H9 (cell line): ENCODE data around the gene ACBD7. TPM values are rescaled to one million over a fixed set of nuclear protein-coding genes. Genes with fewer than 3 reads are reported as not detected.

Experiments used
- DNase-seq: peaks from one replicate; pipeline ENCODE4 v3.0.0-alpha.2; 2017
- H2AFZ ChIP-seq: one replicate; pipeline ENCODE4 v1.6.1; 2013; ENCODE audit warnings: mild to moderate bottlenecking, low read length, control low read depth, moderate library complexity
- H2AK5ac ChIP-seq: 2 replicates; pipeline ENCODE4 v1.6.1; 2013; ENCODE audit warnings: low read length, control low read depth, mixed read lengths; ENCODE audit not compliant: insufficient read length
- H2BK120ac ChIP-seq: one replicate; pipeline ENCODE4 v1.6.1; 2013; ENCODE audit warnings: low read depth, mild to moderate bottlenecking, low read length, control low read depth, inconsistent platforms; ENCODE audit not compliant: poor library complexity, severe bottlenecking
- H2BK12ac ChIP-seq: 2 replicates; pipeline ENCODE4 v1.6.1; 2013; ENCODE audit warnings: low read length, control low read depth, mixed read lengths, low read depth; ENCODE audit not compliant: insufficient read length
- H2BK15ac ChIP-seq: 2 replicates; pipeline ENCODE4 v1.6.1; 2013; ENCODE audit warnings: low read depth, low read length, control low read depth
- H2BK20ac ChIP-seq: one replicate; pipeline ENCODE4 v1.6.1; 2013; ENCODE audit warnings: low read depth, mild to moderate bottlenecking, low read length, control low read depth, inconsistent platforms; ENCODE audit not compliant: poor library complexity, severe bottlenecking
- H2BK5ac ChIP-seq: 2 replicates; pipeline ENCODE4 v1.6.1; 2013; ENCODE audit warnings: low read length, control low read depth, mixed read lengths; ENCODE audit not compliant: insufficient read length
- H3K14ac ChIP-seq: 2 replicates; pipeline ENCODE4 v1.6.1; 2013; ENCODE audit warnings: low read length, control low read depth; ENCODE audit not compliant: insufficient read depth
- H3K18ac ChIP-seq: 2 replicates; pipeline ENCODE4 v1.6.1; 2013; ENCODE audit warnings: low read depth, mild to moderate bottlenecking, mixed read lengths, low read length, control low read depth; ENCODE audit not compliant: insufficient read length
- H3K23ac ChIP-seq: 2 replicates; pipeline ENCODE4 v1.6.1; 2013; ENCODE audit warnings: low read length, control low read depth, mixed read lengths, low read depth; ENCODE audit not compliant: insufficient read length
- H3K23me2 ChIP-seq: 2 replicates; pipeline ENCODE4 v1.6.1; 2013; ENCODE audit warnings: low read depth, mild to moderate bottlenecking, mixed read lengths, low read length, control low read depth; ENCODE audit not compliant: insufficient read length, poor library complexity, severe bottlenecking
- H3K27ac ChIP-seq: 2 replicates; pipeline ENCODE4 v1.5.1; 2013; ENCODE audit warnings: low read length, control low read depth, mixed read lengths, low read depth; ENCODE audit not compliant: insufficient read length
- H3K27me3 ChIP-seq: 2 replicates; pipeline ENCODE4 v1.6.1; 2013; ENCODE audit warnings: low read length, control low read depth, inconsistent platforms; ENCODE audit not compliant: insufficient read depth
- H3K4ac ChIP-seq: 2 replicates; pipeline ENCODE4 v1.6.1; 2013; ENCODE audit warnings: low read depth, mild to moderate bottlenecking, control low read depth, inconsistent platforms, low read length, moderate library complexity
- H3K4me1 ChIP-seq: 2 replicates; pipeline ENCODE4 v1.6.1; 2013; ENCODE audit warnings: low read length, control low read depth, inconsistent platforms; ENCODE audit not compliant: insufficient read depth
- H3K4me2 ChIP-seq: 2 replicates; pipeline ENCODE4 v1.6.1; 2013; ENCODE audit warnings: low read length, control low read depth, mixed read lengths; ENCODE audit not compliant: insufficient read length, insufficient read depth
- H3K56ac ChIP-seq: 2 replicates; pipeline ENCODE4 v1.6.1; 2013; ENCODE audit warnings: low read depth, mild to moderate bottlenecking, mixed read lengths, low read length, control low read depth; ENCODE audit not compliant: insufficient read length
- H3K79me1 ChIP-seq: 2 replicates; pipeline ENCODE4 v1.6.1; 2013; ENCODE audit warnings: low read depth, mild to moderate bottlenecking, moderate library complexity, low read length, control low read depth, inconsistent platforms; ENCODE audit not compliant: insufficient read depth, poor library complexity, severe bottlenecking
- H3K79me2 ChIP-seq: 2 replicates; pipeline ENCODE4 v1.6.1; 2013; ENCODE audit warnings: low read length, control low read depth, inconsistent platforms; ENCODE audit not compliant: insufficient read depth
- H3K9ac ChIP-seq: 2 replicates; pipeline ENCODE4 v1.6.1; 2013; ENCODE audit warnings: low read length, control low read depth, mixed read lengths; ENCODE audit not compliant: insufficient read length; ENCODE audit errors: extremely low read depth
- H3K9me3 ChIP-seq: one replicate; pipeline ENCODE4 v1.6.1; 2013; ENCODE audit warnings: low read depth, low read length, inconsistent platforms; ENCODE audit not compliant: control insufficient read depth
- H3T11ph ChIP-seq: one replicate; pipeline ENCODE4 v1.6.1; 2013; ENCODE audit warnings: mild to moderate bottlenecking, low read length, control low read depth, inconsistent platforms
- H4K20me1 ChIP-seq: one replicate; pipeline ENCODE4 v1.6.1; 2013; ENCODE audit not compliant: control insufficient read depth, insufficient read length, insufficient read depth
- H4K5ac ChIP-seq: 2 replicates; pipeline ENCODE4 v1.6.1; 2013; ENCODE audit warnings: low read depth, mild to moderate bottlenecking, mixed read lengths, low read length, control low read depth; ENCODE audit not compliant: insufficient read length
- H4K8ac ChIP-seq: replicated peaks from 2 replicates; pipeline ENCODE4 v1.6.1; 2013; ENCODE audit warnings: low read length, control low read depth, mixed read lengths, low read depth; ENCODE audit not compliant: insufficient read length
- H4K91ac ChIP-seq: 2 replicates; pipeline ENCODE4 v1.6.1; 2013; ENCODE audit warnings: low read depth, mild to moderate bottlenecking, moderate library complexity, mixed read lengths, low read length, control low read depth; ENCODE audit not compliant: insufficient read length
- H3K27ac Mint-ChIP-seq, 3 experiments: 2 replicates in 2 of 3; 3 replicates in 1 of 3; pipeline ENCODE4 v1.8.0; 2020 to 2021; ENCODE audit warnings: mixed read lengths in 3 of 3, mild to moderate bottlenecking in 1 of 3, moderate library complexity in 1 of 3
- H3K27me3 Mint-ChIP-seq: 2 replicates; pipeline ENCODE4 v1.8.0; 2021; ENCODE audit warnings: low read depth, mild to moderate bottlenecking, moderate library complexity, mixed read lengths
- H3K36me3 Mint-ChIP-seq, 3 experiments: 2 replicates in 2 of 3; 3 replicates in 1 of 3; pipeline ENCODE4 v1.8.0; 2020 to 2021; ENCODE audit warnings: low read depth in 3 of 3, mixed read lengths in 3 of 3; ENCODE audit not compliant: insufficient read depth in 1 of 3
- H3K4me1 Mint-ChIP-seq, 2 experiments: 2 replicates each; pipeline ENCODE4 v1.8.0; 2020; ENCODE audit warnings: mixed read lengths in 2 of 2
- H3K4me3 Mint-ChIP-seq, 2 experiments: 2 replicates in 1 of 2; 3 replicates in 1 of 2; pipeline ENCODE4 v1.8.0; 2020 to 2021; ENCODE audit warnings: mild to moderate bottlenecking in 2 of 2, mixed read lengths in 2 of 2, moderate library complexity in 1 of 2
- H3K9me3 Mint-ChIP-seq, 2 experiments: 2 replicates in 1 of 2; 3 replicates in 1 of 2; pipeline ENCODE4 v1.8.0; 2020; ENCODE audit warnings: mild to moderate bottlenecking in 2 of 2, mixed read lengths in 2 of 2, moderate library complexity in 1 of 2
- CTCF ChIP-seq: fragments of 200-600 bp; sonication (generic); conservative IDR thresholded peaks from 3 replicates; pipeline ENCODE4 v1.8.0; 2021; ENCODE audit warnings: antibody characterized with exemption, mild to moderate bottlenecking
- WGBS: extraction: QIAGEN DNeasy Blood & Tissue Kit; methylation state at CpG from one replicate; pipeline ENCODE4 v1.1.7; 2013; ENCODE audit warnings: missing lambda C conversion rate, low lambda C conversion rate, mixed read lengths; ENCODE audit not compliant: insufficient read length; ENCODE audit errors: extremely low coverage; 5-methylcytosine and 5-hydroxymethylcytosine counted together
- total RNA-seq: library from RNA; stranded (reverse); gene quantifications from 2 replicates; pipeline ENCODE4 v1.2.1, GENCODE V29; 2021

ACBD7 gene
- total RNA-seq, 1 experiment from 2014 or later: 25.0 TPM

DNA sequence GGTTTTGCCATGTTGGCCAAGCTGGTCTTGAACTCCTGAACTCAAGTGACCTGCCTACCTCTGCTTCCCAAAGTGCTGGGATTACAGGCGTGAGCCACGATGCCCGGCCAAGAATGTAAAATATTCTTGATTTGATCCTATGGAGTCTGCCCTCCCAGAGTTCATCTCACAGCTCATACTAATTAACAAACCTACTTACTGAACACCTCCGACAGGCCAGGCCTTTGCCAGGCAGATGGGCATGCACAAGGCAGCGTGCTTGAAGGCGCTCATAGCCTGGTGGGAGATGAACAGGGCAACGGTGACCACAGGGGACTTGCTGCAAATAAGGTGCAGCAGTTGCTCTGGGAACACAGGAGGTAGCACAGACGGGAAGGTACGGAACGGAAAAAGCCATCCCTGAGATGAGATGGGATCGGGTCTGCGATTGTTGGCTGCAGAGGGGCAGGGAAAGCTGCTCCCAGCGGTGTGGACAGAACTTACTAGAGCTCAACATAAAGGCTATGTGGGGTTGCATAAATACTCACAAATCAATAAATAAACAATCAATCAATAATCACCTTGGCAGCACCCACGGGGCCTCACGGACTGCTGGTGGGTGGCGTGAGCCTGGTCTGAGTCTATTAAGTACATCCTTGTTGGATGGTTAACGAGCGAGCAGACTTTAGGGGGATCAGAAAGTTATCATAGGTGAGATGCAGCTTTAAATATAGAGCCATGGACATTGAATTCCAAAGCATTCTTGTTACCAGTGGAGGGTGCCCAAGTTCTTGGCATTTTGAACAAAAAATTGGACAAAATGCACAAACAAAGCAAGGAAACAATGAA lies 4.7 kb downstream of the ACBD7 start:
- H4K8ac ChIP-seq: no peak overlapping the region
- no peaks in the 10 kb centered on the region for H3K4me1 ChIP-seq
- Mint-ChIP-seq H3K4me3 (no peak overlapping the region), H3K36me3 (peaks cover 0 to 3% (median 2%) of the 10 kb centered on the region in 3 experiments; a peak in 2 of 7 replicates), H3K9me3 (no peaks in the 10 kb centered on the region), H3K27ac (peak overlapping the region; percentile 90 to 96 (median 95)), H3K4me1 (peaks cover 19 to 20% of the 10 kb centered on the region in 2 experiments), H3K27me3 (no peaks in the 10 kb centered on the region)
- no peak overlapping the region for H2AK5ac ChIP-seq
- no peak overlapping the region for H3K4me2 ChIP-seq
- H4K20me1 ChIP-seq: no peaks in the 10 kb centered on the region
- H2BK20ac ChIP-seq: no peak overlapping the region
- no peak for TF ChIP-seq CTCF
- no peak overlapping the region for H3K9ac ChIP-seq
- H3K14ac ChIP-seq: peak overlapping the region; percentile 53; the same call in 1 of the 2 replicates
- no peak overlapping the region for H2BK5ac ChIP-seq
- no peak overlapping the region for H3K18ac ChIP-seq
- H3K79me2 ChIP-seq: no peaks in the 10 kb centered on the region
- no peaks in the 10 kb centered on the region for H3K23me2 ChIP-seq
- H3K27ac ChIP-seq: peak overlapping the region; percentile 12
- no peaks in the 10 kb centered on the region for H3K79me1 ChIP-seq
- H4K91ac ChIP-seq: no peak overlapping the region
- no peak overlapping the region for H3K4ac ChIP-seq
- no peak overlapping the region for H3T11ph ChIP-seq
- no peak overlapping the region for H2BK12ac ChIP-seq
- no CpG with 5 or more reads among the region's 18 CpGs for WGBS
- H3K27me3 ChIP-seq: no peaks in the 10 kb centered on the region
- no peaks in the 10 kb centered on the region for H3K9me3 ChIP-seq
- no peak overlapping the region for H4K5ac ChIP-seq
- no peak overlapping the region for H2AFZ ChIP-seq
- no peak overlapping the region for H3K56ac ChIP-seq
- no peak overlapping the region for H2BK15ac ChIP-seq
- H3K23ac ChIP-seq: no peak overlapping the region
- DNase-seq: no peak
- H2BK120ac ChIP-seq: peak overlapping the region; percentile 61
